Right ventricle myocardium inferior (tissue), 1 donor: ENCODE data around the gene RSPH1. TPM values are rescaled to one million over a fixed set of nuclear protein-coding genes. Genes with fewer than 3 reads are reported as not detected.
"Not testable (repeated sequence)": the region's sequence is repeated elsewhere in the genome, so short reads cannot be mapped to it uniquely, and the experiment has no call there.

ENCODE experiments used
- ATAC-seq: fragments of 200-7000 bp; cut with Tn5 transposase; one replicate; pipeline ENCODE4 v1.9.1; 2020; ENCODE audit warnings: mild to moderate bottlenecking, moderate library complexity
- DNase-seq: peaks from one replicate; pipeline ENCODE4 v3.0.0; 2021; ENCODE audit errors: missing footprints
- intact Hi-C: fragments of 100-400 bp; cut with DNase I; formaldehyde crosslinking; loops from one replicate; pipeline ENCODE4 v1.11.0; 2022
- total RNA-seq: library from RNA; stranded (reverse); fragmentation: NEBNext Ultra II Directional; extraction: Animal tissue kit (Norgen Biotek cat#: 25700); gene quantifications from one replicate; pipeline ENCODE4 v1.2.1, GENCODE V29; 2021
- donor health status: DM: no; HTN: yes; CAD: no; lungs with severe emphysema.

The RSPH1 gene
- total RNA-seq, 1 donor from 2014 or later: not detected

DNA sequence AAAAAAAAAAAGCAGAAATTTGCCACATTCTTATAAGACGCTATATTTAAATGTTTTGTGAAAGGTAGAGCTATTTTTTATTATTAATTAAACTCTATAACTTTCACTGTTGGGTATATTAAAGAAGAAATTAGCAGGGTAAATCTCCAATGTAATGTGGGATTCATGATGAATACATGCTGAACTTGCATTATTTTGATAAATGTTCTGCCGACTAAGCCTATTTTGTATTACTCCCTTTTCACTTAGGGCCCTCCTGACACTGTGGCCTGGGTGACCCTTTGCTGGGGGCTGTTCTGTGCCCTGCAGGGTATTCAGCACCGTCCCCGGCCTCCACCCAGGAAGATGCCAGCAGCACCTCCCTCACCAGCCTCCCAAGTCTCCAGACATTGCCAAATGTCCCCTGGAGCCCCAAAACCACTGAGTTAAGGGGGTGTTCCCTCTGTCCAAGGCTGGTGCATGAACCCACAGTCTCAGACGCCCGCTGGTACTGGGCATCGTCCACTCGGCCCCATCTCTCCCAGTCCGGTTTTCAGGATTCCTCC lies 22.5 kb downstream of the RSPH1 start:
- DNase-seq (no peak), ATAC-seq (no peak)
- intact Hi-C loops: no loop called here

DNA sequence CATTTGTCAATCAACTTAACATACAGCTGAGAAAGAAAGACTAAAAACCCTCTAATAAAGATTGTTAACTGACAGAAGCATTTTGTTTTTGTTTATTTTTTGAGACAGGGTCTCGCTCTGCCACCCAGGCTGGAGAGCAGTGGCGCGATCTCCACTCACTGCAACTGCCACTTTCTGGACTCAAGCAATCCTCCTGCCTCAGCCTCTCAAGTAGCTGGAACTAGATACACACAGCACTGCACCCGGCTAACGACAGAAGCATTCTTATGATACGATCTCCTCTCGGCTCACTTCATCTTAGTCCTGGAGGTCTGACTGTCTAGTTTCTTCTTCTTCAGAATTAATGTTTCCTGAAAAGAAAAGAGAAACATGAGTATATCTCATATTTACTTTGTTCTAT lies 23.5 kb downstream of the RSPH1 start:
- ATAC-seq (no peak), DNase-seq (no peak)
- intact Hi-C loops: no loop called here

- intact Hi-C loops: no loop called here
- no peak for DNase-seq
- no peak for ATAC-seq
Measured at GRCh38 chr21:42471716-42472330, 24.2 kb downstream of the RSPH1 start.

- ATAC-seq (no peak), DNase-seq (no peak)
- intact Hi-C loops: no loop called here
Measured at GRCh38 chr21:42471206-42471605, 24.8 kb downstream of the RSPH1 start.

GRCh38 chr21:42469726-42470125 lies 26.3 kb downstream of the RSPH1 start:
- ATAC-seq, intact Hi-C loops, DNase-seq: not testable (repeated sequence)

GRCh38 chr21:42469272-42469671 lies 26.8 kb downstream of the RSPH1 start:
- intact Hi-C loops: no loop called here

DNA sequence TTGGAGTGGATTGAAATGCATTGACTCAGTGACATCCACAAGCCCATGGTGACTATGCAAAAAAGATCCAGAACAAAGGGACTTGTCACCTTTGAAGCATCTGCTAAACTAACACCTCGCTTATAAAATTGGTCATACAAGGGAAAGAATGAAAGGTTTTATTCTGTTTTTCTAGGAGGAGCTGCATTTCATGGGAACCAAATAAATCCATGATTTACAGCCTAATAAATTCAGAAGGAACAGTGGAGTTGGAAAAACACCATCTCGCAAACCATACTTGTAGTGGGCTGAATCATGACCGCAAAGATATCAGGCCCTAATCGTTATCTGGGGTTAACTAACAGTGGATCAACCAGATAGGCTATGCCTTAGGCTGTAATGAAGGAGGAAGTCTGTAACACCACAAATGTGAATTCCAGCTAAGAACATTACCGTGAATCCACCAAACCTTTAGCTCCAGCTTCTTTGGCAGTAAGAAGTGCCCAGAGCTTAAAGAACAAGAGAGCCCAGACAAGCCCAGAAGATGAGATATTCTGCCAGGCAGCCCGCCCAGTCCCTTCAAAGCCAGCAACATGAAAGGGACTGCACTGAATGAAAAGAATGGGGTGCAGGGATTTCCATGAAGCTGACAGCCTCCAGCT lies 27.4 kb downstream of the RSPH1 start:
- ATAC-seq: no peak
- intact Hi-C loops: no loop called here
- no peak for DNase-seq

More at GRCh38 chr21:42469272-42469671, 26.8 kb downstream of the RSPH1 start:
- ATAC-seq (no peak), DNase-seq (no peak)

DNA sequence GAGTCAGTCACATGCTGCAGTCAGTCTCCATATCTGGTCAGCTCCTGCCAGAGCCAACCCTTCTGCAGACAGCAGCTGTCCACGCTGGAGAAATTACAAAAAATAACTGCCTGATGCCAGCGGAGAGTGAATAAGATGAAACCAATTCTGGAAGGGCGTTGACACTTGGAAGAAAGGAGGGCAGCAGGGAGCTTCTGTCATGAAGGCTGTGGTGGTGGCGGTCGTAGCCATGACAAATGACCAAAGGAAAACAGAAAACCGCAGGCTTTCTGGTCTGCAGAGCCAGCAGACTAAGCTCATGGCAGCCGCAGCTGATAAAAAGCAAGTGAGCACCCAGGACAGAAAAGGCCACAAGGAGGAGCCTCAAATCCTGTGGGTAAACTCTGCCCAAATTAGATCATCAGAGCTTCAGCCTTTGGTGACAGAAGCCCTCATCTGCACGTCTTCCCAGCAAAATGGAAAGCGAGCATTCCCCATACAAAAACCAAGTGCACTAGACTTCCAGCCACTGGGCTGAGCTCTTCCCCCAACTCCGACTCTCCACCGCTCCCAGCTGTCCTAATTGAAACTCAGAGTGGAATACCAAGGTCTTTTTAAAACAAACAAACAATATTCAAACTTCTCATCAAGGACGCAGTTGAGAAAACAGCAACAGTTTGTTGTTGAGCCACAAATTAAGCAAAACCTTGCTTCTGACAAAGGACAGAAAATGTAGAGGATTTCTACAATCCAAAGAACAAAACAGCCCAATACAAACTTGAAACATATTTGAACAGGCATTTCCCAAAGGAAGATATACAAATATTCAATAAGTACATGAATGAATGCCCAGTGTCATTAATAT lies 28.7 kb downstream of the RSPH1 start:
- DNase-seq (no peak), ATAC-seq (peak; percentile 42)
- intact Hi-C loops: no loop called here

- ATAC-seq (no peak), DNase-seq (no peak)
- intact Hi-C loops: no loop called here
Measured at GRCh38 chr21:42466700-42467099, 29.3 kb downstream of the RSPH1 start.

DNA sequence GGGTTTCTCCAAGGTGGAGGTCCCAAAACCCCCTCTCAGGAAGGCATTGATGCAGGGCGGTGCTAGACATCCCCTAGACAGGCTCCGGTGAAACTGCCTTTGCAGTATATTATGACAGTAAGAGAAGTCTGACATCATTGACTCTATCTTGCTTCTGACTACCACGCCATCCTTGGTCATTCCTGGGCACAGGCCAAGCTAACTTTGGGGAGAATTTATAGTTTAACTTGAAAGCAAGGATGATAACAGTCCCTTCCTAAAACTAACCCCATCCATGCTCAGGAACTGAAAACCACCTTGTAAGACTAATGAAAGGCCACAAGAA lies 30.3 kb downstream of the RSPH1 start:
- intact Hi-C loops: no loop called here
- no peak for ATAC-seq
- DNase-seq: no peak

DNA sequence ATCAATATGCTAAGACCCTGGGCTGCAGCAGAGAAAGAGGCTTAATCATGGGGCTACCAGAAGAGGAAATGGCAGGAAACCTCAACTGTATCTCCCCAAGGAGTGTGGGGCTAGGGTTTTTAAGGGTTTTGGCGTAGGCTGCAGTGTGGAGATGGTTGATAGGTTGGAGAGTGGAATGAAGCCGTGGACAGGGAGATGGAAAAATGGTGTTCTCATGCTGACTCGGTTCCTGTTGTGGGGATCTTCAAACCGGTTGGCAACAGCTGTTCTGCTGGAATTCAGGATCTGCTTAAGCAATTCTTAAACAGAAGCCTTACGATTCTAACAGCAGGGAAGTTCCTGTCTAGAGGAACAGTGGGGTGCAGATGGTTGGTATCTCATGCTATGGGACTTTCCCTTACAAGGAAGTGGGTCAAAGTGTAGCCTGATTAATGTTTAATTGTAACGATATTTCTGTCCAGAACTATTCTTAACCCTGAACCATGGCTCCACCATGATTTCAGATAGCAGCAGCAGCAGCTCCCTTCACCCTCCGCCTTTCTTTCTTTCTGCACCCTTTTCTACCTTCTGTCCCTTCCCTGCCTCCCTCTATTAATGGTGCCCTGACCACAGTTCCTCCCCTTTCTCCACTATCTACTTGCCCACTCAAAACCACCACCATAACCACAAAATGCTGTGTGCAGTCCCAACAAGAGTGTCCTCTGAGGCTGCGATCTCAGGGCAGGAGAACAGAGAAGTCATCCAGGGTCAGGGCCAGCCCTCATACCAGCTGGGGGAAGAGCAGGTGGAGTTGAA lies 30.8 kb downstream of the RSPH1 start:
- ATAC-seq: no peak
- DNase-seq: no peak
- intact Hi-C loops: no loop called here

GRCh38 chr21:42463861-42464515 lies 32.0 kb downstream of the RSPH1 start:
- no peak for DNase-seq
- intact Hi-C loops: no loop called here
- no peak for ATAC-seq

GRCh38 chr21:42461881-42462877 lies 33.8 kb downstream of the RSPH1 start:
- intact Hi-C loops: no loop called here
- no peak for DNase-seq
- no peak for ATAC-seq

GRCh38 chr21:42461185-42461520 lies 34.9 kb downstream of the RSPH1 start:
- intact Hi-C loops: no loop called here
- ATAC-seq: no peak
- no peak for DNase-seq

GRCh38 chr21:42460391-42461184 lies 35.4 kb downstream of the RSPH1 start:
- no peak for DNase-seq

DNA sequence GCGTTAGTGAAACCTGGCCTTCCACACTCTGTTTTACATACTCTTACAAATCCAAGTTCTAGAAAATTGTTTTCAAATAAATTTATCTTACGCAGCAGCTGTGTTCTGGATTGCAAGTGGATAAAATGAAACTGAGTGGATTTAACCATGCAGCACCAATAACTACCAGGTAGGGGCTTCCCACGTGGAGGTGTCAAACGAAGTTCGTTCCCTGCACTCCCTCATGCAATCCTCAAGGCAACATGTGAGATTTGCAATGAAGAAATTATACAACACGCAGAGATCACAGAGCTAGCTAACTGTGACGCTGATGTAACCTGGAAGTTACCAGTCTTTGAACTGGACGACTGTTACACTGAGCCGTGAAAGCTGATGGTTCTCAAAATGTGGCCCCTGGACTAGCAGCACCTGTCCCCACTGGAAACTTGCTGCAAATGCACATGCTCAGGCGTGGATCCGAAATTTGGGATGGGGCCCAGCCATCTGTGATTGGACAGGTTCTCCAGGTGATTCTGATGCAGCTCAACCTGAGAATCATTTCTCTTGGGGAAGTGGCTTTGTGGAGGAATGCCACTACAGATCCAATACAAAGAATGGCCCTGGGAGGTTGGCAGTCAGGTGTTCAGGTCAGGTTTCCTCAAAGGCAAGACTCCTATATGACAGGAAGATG lies 36.3 kb downstream of the RSPH1 start:
- DNase-seq: no peak
- intact Hi-C loops: no loop called here

More at GRCh38 chr21:42460391-42461184, 35.4 kb downstream of the RSPH1 start:
- intact Hi-C loops: no loop called here
- ATAC-seq: no peak

More for the DNA sequence above, 36.3 kb downstream of the RSPH1 start:
- ATAC-seq: no peak
